CD4-positive, alpha-beta T cell treated with Interleukin-2 at 100 ng/mL for 4 hours (primary cell): ENCODE measurements around the gene ETV5.

ENCODE experiments used
- DNase-seq: peaks from one replicate; pipeline ENCODE4 v3.0.0-alpha.2; 2020; ENCODE audit warnings: low spot score

Gene ETV5

DNA sequence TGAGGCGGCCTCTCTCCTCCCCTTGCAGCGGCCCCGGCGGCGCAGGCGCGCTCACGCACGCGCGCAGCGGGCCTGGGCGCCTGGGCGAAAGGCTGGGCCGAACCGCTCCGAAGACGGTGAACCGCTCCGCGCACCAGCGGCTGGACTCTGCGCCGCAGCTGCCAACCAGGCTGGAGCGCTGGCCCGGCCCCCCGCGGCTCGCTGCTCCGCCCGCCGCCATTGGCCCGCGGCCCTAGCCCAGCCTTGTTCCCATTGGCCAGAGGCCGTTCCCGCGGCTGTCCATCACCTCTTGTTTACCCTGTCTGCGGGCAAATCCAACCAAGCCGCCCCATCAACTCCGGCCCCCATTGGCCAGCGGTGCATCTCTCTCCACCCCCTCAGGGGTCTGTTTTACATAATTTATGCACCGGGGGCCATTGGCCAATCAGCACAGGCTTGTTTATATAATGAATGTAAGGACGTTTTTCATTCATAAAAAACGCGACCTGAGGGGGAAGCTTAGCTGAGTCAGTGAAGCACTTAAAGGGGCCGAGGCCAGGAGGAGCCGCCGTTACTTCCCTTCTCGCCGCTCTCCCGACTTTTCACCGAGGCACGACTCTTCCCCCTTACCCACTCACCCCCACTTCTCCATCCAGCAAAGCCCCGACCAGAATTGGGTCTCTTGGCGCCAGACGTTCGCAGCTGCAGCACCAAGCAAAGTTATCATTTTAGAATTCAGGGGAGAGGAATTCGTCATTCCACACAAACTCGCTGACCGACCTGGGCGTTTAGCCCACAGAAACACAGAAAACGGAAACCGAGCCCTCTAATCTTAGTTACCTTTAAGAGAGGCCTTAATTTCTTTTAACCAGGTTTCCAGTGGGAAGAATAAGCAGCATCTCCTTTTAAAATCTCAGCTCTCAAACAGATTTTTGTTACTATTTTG, at the start of gene ETV5:
ETV5 (minus strand) TSS at position 149 of the 925 bp plus-strand sequence. CDS start 3,221 bp downstream, outside the sequence.
- peak; percentile 92 for DNase-seq

- DNase-seq: no peak
Observed at GRCh38 chr3:186154641-186155040, 45.8 kb upstream of the ETV5 start.

DNA sequence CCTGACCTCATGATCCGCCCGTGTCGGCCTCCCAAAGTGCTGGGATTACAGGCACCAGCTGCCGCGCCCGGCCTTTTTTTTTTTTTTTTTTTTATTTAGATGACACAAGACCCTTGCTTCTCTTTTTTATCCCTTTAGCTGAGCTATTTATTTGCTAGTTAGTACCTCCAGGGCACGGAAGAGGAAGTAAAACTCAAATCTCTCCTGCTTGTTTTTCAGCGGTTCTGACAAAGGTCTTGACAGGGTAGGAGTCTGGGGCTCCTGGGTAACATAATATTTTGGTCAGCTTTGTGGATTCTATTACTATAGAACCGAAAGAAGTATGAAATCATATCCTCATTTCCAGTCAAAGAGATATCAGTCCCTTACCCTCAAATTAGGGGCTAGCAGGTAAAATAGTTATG, 44.0 kb upstream of the ETV5 start:
- no peak for DNase-seq

DNA sequence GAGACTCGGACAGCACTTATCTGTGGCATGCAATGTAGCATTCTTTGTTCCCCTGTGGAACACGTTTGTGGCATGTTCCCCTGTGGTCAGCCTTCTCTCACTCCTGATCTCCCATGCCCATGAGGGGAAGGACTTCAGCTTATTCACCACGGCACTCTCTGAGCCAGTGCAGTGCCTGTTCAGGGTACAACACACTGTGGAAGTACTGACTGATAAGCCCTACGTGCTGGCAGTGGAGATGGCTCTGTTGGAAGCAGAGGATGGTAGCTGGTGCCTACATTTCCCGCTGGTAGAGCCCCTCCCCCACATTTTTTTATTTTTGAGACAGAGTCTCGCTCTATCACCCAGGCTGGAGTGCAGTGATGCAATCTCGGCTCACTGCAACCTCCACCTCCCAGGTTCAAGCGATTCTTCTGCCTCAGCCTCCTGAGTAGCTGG, 43.5 kb upstream of the ETV5 start:
- no peak for DNase-seq

GRCh38 chr3:186151077-186151971, 42.4 kb upstream of the ETV5 start:
- no peak for DNase-seq

DNA sequence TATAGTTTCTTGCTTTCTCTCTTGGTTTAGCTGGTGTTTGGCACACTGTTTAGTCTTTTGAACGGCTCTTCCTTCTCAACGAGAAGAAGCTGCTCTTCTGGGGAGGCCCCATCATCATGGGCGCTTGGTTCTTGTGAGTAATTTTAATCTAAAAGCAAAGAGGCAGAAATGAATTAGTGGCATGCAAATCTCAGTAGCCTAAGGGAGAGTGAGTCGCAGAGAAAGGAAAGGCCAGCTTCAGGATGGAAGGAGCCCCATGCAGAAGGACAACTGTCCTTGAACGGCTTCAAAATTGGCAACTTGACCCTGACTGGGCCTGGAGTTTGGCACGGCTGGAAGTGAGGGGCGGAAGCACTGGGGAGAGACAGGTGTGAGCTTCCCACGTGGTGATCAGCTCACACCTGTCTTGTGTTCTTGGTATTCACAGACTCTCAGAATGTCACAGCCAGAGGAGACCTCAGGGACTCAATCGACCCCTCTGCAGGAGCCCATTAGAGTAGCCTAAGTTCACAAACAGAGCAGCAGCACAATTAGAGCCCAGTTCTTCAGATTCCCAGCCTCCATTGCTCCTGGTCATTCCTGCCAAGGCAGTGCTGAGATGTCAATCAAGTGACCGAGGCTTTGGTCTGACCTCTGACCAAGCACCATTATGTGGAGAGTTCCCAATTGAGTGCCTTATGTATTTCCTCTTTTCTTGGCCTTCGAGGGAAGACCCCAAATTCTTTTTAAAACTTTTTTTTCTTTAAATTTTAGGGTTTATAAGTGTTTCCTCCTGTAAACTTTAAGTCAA, 41.3 kb upstream of the ETV5 start:
- no peak for DNase-seq

DNA sequence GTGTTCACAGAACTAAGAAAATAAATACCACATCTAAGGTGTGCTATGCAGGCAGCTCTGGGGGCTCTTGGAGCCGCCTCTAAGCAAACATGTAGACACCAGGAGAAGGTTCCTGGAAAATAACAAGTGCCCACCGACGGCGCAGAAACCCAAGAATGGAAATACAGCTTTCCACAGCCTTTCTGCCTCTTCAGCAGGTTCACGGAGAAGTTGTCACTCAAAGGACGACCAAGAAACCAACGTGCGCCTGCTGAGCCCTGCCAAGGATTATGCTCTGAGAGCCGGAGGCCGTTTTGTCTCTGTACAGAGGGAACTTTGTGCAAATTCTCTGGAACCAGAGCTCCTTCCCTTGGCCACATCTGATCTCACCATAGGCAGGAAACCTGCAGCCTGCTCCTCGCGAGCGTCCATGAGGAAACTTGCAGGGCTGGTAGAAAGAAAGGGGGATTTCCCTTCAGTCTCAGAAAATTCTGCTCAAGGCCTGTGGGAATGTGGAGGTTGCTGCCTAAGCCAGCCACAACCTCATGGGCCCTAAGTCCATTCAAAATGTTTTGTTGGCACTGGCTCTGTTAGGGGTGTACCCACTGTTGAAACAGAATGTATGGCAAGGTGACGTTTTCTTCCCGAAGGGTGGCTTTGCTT, 40.6 kb upstream of the ETV5 start:
- DNase-seq: no peak

DNA sequence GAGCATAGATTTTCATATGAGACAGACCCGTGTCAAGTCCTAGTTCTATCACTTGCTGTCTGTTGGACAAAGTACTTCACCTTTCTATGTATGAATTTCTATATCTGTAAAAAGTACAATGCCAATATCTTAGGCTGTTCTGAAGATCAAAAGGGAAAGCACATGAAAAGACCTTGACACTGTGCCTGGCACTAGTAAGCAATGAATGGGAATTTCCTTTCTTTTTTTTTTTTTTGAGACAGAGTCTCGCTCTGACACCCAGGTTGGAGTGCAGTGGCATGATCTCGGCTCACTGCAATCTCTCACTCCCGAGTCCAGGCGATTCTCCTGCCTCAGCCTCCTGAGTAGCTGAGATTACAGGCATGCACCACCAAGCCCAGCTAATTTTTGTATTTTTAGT, 35.4 kb upstream of the ETV5 start:
- DNase-seq: no peak

DNA sequence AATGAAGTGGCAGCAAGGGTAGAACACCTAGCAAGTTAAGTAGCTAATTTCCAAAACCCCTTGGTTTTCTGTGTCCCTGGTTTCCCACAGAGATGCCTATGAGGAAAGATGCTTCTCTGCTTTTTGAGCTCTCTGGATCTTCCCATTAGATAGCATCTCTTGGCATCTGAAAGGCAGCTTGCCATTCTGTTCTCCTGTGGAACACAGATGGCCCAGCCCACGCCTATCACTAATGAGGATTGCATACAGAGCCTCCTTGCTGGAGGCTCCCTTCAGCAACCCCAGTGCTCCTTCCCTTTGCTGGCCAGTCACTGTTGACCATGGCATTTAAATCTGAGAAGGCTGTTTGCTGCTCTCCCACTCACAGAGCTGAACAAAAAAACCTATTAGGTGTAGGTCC, 34.4 kb upstream of the ETV5 start:
- DNase-seq: no peak

GRCh38 chr3:186142393-186142932, 33.6 kb upstream of the ETV5 start:
- DNase-seq: no peak

- DNase-seq: no peak
Observed at GRCh38 chr3:186141790-186142189, 32.9 kb upstream of the ETV5 start.

DNA sequence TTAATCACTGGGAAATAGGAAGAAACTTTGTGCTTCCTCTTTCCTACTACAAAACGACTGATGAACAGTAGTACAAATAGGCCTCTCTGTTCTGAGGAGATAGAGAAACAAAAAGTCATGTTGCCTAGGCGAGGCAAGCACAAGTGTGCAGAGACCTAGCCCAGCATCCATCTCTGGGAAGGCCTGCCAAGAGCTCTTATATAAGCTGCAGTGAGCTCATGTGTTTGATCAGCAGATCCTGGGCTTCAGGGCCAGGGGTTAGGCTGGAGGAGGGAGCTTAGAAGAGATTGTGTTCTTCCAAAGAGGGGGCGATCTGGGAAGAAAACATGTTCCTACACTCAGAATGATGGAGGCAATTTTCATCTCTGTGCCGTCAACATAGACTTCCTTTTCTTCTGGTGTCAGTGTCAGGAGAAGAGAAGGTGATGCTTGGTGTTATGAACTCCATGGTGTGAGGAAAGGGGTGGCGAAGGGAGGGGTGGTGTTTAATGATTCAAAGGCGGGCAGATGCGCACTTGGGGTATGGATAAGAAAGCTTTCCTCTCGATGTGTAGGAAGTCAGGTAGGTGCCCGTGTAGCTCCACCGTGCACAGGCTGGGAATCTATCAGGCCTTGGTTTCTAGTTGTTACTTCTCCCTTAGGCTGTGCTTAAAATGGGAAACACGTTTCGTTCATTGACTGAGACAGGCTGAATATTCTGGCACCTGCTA, 29.5 kb upstream of the ETV5 start:
- no peak for DNase-seq

DNA sequence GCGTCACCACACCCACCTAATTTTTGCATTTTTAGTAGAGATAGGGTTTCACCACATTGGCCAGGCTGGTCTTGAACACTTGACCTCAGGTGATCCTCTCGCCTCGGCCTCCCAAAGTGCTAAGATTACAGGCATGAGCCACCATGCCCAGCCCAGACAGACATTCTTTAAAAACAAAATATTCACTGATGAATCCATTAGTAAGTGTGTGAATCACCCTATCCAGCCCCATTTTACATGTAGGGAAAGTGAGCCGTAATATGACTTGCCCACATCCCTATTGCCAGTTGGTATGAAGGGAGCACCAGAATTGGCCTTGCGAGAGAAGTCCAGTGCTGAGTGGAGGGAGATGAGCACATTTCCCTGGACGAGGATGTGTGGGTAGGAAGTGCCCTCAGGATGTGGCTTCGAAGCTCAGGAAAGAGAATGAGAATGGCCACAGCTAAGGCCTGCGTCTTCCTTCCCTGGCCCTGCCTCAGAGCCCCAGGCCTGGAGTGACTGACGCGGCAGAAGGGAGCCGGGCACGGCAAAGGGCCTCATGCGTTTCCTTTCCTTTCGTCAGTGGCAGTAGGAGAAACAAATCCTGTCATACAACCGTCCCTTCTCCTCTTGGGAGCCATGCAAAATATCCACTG, 28.3 kb upstream of the ETV5 start:
- DNase-seq: no peak

DNA sequence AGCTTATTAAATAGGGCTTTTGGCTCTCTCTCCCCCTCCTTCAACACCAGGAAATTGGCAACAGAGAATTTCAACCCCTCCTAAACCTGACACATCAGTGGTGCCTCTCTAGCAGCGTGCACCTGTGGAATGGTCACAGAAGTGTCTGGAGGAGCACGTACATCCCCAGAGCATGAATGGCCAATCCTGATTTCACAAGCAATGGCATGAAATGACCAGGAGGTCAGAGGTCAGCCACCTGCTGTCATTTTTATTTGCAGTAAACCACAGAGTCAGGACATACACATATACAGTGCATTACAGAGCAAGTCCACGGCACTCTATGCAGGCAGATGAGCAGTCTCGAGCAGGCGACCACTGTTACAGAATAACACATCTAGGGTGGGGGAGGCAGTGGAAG, 25.1 kb upstream of the ETV5 start:
- no peak for DNase-seq

- no peak for DNase-seq
Observed at GRCh38 chr3:186132487-186132886, 23.6 kb upstream of the ETV5 start.

- no peak for DNase-seq
Observed at GRCh38 chr3:186129206-186129605, 20.3 kb upstream of the ETV5 start.

DNA sequence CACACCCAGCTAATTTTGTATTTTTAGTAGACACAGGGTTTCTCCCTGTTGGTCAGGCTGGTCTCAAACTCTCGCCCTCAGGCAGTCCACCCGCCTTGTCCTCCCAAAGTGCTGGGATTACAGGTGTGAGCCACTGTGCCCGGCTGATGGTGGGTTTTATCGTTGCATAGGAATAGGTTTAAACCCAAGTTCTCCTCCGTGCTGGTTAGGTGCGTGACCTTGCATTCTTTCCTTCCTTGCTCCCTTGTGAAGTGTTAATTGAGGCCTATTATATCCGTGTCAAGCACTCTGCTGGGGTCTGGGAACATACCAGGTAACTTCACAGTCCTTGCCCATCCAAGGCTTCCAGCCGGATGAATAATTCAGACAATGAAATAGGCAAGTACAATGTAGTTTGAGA, 19.3 kb upstream of the ETV5 start:
- no peak for DNase-seq

DNA sequence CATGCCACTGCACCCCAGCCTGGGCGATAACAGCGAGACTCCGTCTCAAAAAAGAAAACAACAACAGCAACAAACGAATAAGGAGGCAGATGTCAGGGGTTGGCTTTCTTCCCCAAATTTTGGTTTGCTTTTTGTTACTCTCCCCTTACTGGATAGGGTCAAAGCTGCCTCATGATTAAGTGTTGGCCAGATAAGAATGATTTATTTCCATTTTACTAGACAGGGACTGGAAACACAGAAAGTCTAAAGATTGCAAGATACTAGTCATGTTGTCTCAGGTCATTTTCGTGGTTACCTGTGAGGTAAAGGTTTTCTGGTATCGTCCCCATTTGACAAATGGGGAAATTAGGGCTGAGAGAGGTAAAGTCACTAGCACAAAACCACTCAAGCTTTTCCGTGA, 18.6 kb upstream of the ETV5 start:
- no peak for DNase-seq

DNA sequence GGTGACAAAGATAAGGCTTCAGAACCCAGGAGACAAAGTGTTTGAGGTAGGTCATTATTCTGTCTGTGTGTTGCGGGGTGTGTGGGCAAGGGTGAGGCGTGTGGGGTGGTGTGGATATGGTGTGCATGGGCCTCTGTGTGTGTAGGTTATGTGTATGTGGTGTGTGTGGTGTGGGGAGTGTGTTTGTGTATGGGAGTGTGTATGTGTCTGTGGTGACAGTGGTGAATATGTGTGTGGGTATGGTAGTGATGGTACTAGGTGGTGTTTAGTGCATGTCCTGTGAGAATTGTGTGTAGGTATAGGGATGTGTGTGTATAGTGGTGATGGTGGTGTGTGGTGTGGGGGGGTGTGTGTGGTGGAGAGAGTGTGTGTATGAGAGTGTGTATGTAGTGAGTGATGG, 16.2 kb upstream of the ETV5 start:
- no peak for DNase-seq

GRCh38 chr3:186124592-186124991, 15.7 kb upstream of the ETV5 start:
- DNase-seq: no peak
